ENCODE measurements around the gene KXD1. TPM values are rescaled to one million over a fixed set of nuclear protein-coding genes. Genes with fewer than 3 reads are reported as not detected.

KXD1 gene
- polyA plus RNA-seq, 1 of the 3 experiments (the other 2 are of a cell fraction) = 151 TPM

DNA sequence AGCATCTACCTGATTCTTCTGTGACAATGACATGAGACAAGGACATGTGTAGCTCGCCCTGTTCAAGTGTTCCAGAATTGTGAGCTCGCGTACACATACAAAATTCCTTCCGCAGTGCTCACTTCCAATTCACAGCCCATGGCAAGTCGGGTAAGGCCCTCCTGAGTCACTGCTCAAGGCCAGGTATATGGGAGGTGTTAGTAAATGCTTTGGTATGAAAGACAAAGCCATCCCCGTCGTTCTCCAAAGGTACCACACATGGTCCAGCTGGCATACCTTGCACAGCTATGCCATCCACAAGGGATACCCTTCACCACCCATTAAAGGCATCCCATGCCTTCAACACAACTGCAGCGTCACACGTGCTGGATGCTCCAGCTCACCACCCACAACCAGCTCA lies 31.4 kb upstream of the KXD1 start:
- H3K27me3 ChIP-seq (ENCODE audit: insufficient read depth) = no peaks in the 10 kb centered on the region
- TF ChIP-seq YY1 (IDR thresholded peaks at IDR 0.05; ENCODE audit: low read depth) (no peak), MEF2A (IDR thresholded peaks at IDR 0.05; ENCODE audit: borderline replicate concordance, low read depth) (no peak), GABPA (IDR thresholded peaks at IDR 0.05; ENCODE audit: low read depth) (no peak), RFX5 (IDR thresholded peaks at IDR 0.05; ENCODE audit: low read length) (no peak), SIN3A (IDR thresholded peaks at IDR 0.05; ENCODE audit: borderline replicate concordance, low read depth, low read length) (no peak), JUND (IDR thresholded peaks at IDR 0.05) (no peak), EP300 (IDR thresholded peaks at IDR 0.05; ENCODE audit: borderline replicate concordance in 1 of 2, low read depth in 1 of 2, low read length in 1 of 2) (no peak), TCF12 (IDR thresholded peaks at IDR 0.05) (no peak), RCOR1 (IDR thresholded peaks at IDR 0.05; ENCODE audit: low read length) (no peak), NRF1 (IDR thresholded peaks at IDR 0.05; ENCODE audit: low read depth, low read length) (no peak), FOXJ3 (CRISPR knock-in tag; IDR thresholded peaks at IDR 0.05) (no peak), GATA2 (CRISPR knock-in tag; IDR thresholded peaks at IDR 0.05) (no peak), POLR2AphosphoS5 (IDR thresholded peaks at IDR 0.05; ENCODE audit: low read depth, low read length) (no peak), EZH2phosphoT487 (IDR thresholded peaks at IDR 0.05; ENCODE audit: borderline replicate concordance, low read depth) (no peak), NFIC (IDR thresholded peaks at IDR 0.05; ENCODE audit: borderline replicate concordance) (no peak)
- TF ChIP-seq, protein P1, sequence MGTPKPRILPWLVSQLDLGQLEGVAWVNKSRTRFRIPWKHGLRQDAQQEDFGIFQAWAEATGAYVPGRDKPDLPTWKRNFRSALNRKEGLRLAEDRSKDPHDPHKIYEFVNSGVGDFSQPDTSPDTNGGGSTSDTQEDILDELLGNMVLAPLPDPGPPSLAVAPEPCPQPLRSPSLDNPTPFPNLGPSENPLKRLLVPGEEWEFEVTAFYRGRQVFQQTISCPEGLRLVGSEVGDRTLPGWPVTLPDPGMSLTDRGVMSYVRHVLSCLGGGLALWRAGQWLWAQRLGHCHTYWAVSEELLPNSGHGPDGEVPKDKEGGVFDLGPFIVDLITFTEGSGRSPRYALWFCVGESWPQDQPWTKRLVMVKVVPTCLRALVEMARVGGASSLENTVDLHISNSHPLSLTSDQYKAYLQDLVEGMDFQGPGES (IDR thresholded peaks at IDR 0.05; ENCODE audit: low read depth, low read length) = no peak
- TF ChIP-seq, protein P2, sequence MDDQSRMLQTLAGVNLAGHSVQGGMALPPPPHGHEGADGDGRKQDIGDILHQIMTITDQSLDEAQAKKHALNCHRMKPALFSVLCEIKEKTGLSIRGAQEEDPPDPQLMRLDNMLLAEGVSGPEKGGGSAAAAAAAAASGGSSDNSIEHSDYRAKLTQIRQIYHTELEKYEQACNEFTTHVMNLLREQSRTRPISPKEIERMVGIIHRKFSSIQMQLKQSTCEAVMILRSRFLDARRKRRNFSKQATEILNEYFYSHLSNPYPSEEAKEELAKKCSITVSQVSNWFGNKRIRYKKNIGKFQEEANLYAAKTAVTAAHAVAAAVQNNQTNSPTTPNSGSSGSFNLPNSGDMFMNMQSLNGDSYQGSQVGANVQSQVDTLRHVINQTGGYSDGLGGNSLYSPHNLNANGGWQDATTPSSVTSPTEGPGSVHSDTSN (IDR thresholded peaks at IDR 0.05) = no peak
- H3K9ac ChIP-seq = no peak overlapping the region
- no peak for DNase-seq
- WGBS (ENCODE audit: low lambda C conversion rate) = 77% methylated on average over 9 of the region's 9 CpGs
- peaks cover 5% of the 10 kb centered on the region for H3K79me2 ChIP-seq (ENCODE audit: insufficient read depth)
- H3K9me2 ChIP-seq = no peaks in the 10 kb centered on the region
- H3K4me1 ChIP-seq (ENCODE audit: control insufficient read depth in 1 of 2, insufficient read depth in 2 of 2, low read depth in 1 of 2, low read length in 1 of 2) = no peaks in the 10 kb centered on the region
- POLR2A ChIA-PET = no interaction called here
- CTCF ChIA-PET = interaction anchor here (1.4 kb wide), 1 partner anchor 64 kb away, joined by 4 read pairs; no protein-coding TSS in a partner anchor
- H3K27ac ChIP-seq (ENCODE audit: low read depth in 2 of 2, low read length in 1 of 2) = no peak overlapping the region
- H3K4me2 ChIP-seq = no peak overlapping the region
- H3K9me3 ChIP-seq = no peaks in the 10 kb centered on the region
- H4K20me1 ChIP-seq (ENCODE audit: insufficient read depth) = no peaks in the 10 kb centered on the region
- H3K4me3 ChIP-seq (ENCODE audit: low read depth in 2 of 2, low read length in 1 of 2) = no peak overlapping the region
- H3K36me3 ChIP-seq (replicated peaks in 1 of 2; ENCODE audit: control insufficient read depth in 1 of 2, insufficient read depth in 2 of 2, low read length in 1 of 2) = peaks cover 0 to 2% of the 10 kb centered on the region in 2 experiments
- no peaks in the 10 kb centered on the region for H3F3A ChIP-seq (replicated peaks; ENCODE audit: insufficient read depth)
- H2AFZ ChIP-seq (ENCODE audit: low read depth) = no peak overlapping the region

DNA sequence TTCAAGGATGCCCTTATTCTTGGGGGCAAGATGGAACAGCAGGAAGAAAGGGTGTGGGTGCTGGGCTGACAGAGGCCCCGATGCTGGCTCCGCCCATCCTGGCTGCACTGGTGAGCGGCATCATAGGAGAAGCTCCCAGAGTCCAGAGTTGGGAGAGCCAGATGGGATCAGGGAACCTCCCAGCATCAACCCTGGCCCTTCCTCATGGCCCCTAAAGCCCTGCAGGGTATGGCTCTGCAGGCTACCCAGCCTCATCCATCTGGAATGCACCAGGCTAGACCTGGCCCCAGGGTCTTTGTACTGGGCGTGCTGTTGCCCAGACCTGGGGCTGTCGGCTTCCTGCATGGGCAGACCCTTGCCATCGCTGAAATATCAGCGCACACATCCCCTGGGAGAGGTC lies 27.9 kb upstream of the KXD1 start:
- H3K4me1 ChIP-seq (ENCODE audit: control insufficient read depth in 1 of 2, insufficient read depth in 2 of 2, low read depth in 1 of 2, low read length in 1 of 2) = no peaks in the 10 kb centered on the region
- POLR2A ChIA-PET = interaction anchor here (0.6 kb wide), 1 partner anchor 8 kb away, joined by 5 read pairs; no protein-coding TSS in a partner anchor
- H3K27me3 ChIP-seq (ENCODE audit: insufficient read depth) = no peaks in the 10 kb centered on the region
- H3K9me2 ChIP-seq = no peaks in the 10 kb centered on the region
- no peaks in the 10 kb centered on the region for H3K79me2 ChIP-seq (ENCODE audit: insufficient read depth)
- peaks cover 4 to 15% of the 10 kb centered on the region in 2 experiments for H3K36me3 ChIP-seq (replicated peaks in 1 of 2; ENCODE audit: control insufficient read depth in 1 of 2, insufficient read depth in 2 of 2, low read length in 1 of 2)
- no peaks in the 10 kb centered on the region for H3K9me3 ChIP-seq
- no peak overlapping the region for H3K4me2 ChIP-seq
- H3K9ac ChIP-seq = no peak overlapping the region
- 91% methylated on average over 7 of the region's 7 CpGs for WGBS (ENCODE audit: low lambda C conversion rate)
- no peaks in the 10 kb centered on the region for H4K20me1 ChIP-seq (ENCODE audit: insufficient read depth)
- CTCF ChIA-PET = interaction anchor here (0.7 to 2.6 kb wide), 4 partner anchors 9 to 79 kb away, joined by 3 to 8 read pairs (median 4); partner anchors contain the start of gene ELL
- H3K4me3 ChIP-seq (ENCODE audit: low read depth in 2 of 2, low read length in 1 of 2) = no peak overlapping the region
- H2AFZ ChIP-seq (ENCODE audit: low read depth) = no peak overlapping the region
- no peak overlapping the region; a peak in 1 of 4 replicates for H3K27ac ChIP-seq (ENCODE audit: low read depth in 2 of 2, low read length in 1 of 2)
- H3F3A ChIP-seq (replicated peaks; ENCODE audit: insufficient read depth) = no peaks in the 10 kb centered on the region
- no peak for DNase-seq
- TF ChIP-seq MXI1 (IDR thresholded peaks at IDR 0.05; ENCODE audit: low read depth, low read length) = no peak
- no peak for TF ChIP-seq MEF2A (IDR thresholded peaks at IDR 0.05; ENCODE audit: borderline replicate concordance, low read depth)
- TF ChIP-seq, protein P3, sequence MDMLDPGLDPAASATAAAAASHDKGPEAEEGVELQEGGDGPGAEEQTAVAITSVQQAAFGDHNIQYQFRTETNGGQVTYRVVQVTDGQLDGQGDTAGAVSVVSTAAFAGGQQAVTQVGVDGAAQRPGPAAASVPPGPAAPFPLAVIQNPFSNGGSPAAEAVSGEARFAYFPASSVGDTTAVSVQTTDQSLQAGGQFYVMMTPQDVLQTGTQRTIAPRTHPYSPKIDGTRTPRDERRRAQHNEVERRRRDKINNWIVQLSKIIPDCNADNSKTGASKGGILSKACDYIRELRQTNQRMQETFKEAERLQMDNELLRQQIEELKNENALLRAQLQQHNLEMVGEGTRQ (IDR thresholded peaks at IDR 0.05; ENCODE audit: borderline replicate concordance, low read depth, low read length) = no peak
- no peak for TF ChIP-seq GATA2 (CRISPR knock-in tag; IDR thresholded peaks at IDR 0.05)
- no peak for TF ChIP-seq TEAD4 (IDR thresholded peaks at IDR 0.05; ENCODE audit: borderline replicate concordance, insufficient read depth)
- TF ChIP-seq FOSL2 (IDR thresholded peaks at IDR 0.05; ENCODE audit: borderline replicate concordance, low read depth) = no peak
- TF ChIP-seq, protein P4, sequence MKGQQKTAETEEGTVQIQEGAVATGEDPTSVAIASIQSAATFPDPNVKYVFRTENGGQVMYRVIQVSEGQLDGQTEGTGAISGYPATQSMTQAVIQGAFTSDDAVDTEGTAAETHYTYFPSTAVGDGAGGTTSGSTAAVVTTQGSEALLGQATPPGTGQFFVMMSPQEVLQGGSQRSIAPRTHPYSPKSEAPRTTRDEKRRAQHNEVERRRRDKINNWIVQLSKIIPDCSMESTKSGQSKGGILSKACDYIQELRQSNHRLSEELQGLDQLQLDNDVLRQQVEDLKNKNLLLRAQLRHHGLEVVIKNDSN (IDR thresholded peaks at IDR 0.05; ENCODE audit: borderline replicate concordance, low read depth) = no peak
- TF ChIP-seq EP300 (IDR thresholded peaks at IDR 0.05; ENCODE audit: borderline replicate concordance in 1 of 2, low read depth in 1 of 2, low read length in 1 of 2) = no peak

Measured in SK-N-SH (cell line).